Right hindlimb (tissue), 1 donor: ENCODE measurements around the gene CLCNKB.
"Not testable (repeated sequence)": the region's sequence is repeated elsewhere in the genome, so short reads cannot be mapped to it uniquely, and the experiment has no call there.

Experiments
- DNase-seq: peaks from one replicate; pipeline ENCODE4 v3.0.0-alpha.2; 2018

Gene CLCNKB

DNA sequence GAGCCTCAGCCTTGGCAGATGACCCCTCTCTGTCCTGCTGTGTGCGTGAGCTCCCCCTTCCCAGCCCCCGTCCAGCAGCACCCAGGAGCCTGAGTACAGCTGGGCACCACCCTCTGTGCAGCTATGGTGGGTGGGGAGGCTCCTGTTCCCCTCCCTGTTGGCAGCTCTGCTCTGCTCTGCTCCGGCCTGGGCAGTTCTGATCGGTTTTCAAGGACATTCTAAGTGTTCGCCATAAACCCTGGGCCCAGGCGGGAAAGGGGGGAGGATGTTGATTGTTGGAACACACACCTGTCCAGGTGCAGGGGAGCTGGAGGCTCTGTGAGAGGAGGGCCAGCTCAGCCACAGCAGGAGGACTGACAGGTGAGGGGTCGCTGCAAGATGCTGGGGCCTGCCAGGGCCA, at the start of gene CLCNKB:
Gene CLCNKB (plus strand): TSS at position 262 of the 400 bp plus-strand sequence. CDS start 711 bp downstream, outside the sequence.
- DNase-seq: no peak

DNA sequence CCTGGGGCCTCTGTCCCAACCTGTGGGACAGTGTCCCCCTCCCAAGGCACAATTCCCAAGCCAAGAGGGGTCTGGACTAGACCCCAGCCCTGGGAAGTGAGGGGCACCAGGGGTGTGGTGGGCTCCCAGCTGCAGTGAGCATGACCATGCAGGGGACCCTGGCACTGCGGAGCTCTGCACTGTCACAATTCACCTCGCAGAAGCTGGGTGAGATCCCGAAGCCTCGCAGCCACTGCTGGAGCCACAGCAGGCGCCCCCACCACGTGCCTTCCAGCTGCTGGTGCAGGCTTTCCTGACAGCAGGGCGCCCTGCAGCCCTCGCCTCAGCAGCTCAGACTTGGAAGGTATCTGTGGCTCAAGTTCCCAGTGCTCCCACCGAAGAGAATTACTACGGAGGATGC, 49.5 kb upstream of the CLCNKB start:
- no peak for DNase-seq

DNA sequence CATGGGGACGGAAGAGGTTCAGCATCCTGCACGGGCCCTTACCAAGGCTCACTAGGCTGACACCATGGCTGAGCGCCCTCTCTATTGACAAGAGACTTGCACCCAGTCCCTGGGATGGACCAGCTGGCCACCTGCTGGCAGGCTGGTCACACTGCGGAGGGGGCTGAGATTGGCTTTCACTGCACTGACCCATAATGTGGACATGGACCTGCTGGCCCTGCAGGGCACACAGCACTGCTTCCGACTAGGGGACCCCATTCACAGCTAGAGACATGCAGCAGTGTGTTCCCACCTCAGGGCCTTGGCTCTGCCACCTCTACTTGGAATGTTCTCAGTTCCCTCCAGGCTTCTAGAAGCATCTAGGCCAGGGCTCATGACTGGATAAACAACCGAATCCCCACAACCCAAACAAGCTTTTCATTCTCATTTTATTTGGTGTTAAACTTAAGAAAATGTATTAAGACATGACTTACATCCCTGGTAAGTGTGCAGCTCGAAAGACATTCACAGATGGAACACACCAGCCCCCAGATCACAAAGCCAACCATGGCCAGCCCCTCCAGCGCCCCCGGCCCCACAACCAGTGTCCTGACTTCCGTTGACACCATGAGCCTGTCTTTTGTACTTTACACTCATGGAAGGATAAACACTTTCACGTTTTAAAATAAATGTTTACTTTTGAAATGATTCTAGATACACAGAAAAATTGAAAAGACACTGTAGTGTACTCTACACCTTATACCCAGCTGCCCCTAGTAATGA, 48.8 kb upstream of the CLCNKB start:
- DNase-seq: peak; percentile 56

DNA sequence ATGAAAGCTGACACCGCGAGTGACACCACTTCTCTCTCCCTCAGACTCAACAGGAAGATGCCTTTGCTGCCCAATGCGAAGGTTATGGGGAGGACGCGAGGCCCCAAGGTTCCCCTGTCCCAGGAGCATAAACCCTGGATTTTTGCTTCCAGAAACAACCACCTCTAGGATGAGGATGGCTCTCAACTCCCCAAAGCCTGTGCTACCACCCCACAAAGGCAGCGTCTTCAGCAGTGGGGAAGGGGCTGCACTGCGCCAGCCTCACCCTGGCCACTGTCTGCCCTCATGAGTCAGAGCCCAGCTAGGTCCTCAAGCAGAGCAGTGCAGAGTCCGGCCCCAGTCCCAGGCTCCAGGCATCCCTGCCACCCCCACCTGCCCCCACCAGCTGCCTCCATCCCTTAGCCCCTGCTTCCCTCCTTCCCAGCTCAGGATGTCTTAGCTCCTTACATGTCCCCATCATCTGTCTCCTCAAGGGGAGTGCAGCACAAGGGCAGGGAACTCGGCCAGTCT, 46.5 kb upstream of the CLCNKB start:
- no peak for DNase-seq

DNA sequence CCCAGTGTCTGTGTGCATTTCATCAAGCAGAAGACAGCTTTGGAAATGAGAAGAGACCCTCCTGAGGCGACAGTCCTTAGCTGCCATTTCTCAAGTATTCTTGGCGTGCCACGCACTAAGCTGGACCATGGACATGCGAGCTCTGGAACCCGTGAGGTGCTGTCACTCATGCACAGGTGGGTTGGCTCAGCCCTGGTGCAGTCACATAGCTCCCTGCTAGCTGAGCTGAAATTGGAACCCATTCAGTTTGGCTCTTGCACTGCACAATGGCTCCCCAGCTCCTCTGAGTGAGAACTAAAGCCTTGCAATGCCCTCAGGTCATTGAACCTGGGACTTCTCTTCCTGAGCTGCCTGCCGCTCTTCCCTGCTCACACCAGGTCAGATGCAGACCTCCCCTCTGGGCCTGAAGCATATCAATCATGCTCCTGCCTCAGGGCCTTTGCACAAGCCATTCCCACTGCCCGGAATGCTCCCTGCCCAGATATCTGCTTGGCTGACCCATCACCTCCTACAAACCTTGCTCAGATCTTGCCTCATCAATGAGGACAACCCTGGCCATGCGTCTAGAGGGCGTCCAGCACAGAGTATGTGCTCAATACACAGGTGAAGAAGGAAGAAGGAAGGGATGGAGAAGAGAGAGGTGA, 45.8 kb upstream of the CLCNKB start:
- no peak for DNase-seq

DNA sequence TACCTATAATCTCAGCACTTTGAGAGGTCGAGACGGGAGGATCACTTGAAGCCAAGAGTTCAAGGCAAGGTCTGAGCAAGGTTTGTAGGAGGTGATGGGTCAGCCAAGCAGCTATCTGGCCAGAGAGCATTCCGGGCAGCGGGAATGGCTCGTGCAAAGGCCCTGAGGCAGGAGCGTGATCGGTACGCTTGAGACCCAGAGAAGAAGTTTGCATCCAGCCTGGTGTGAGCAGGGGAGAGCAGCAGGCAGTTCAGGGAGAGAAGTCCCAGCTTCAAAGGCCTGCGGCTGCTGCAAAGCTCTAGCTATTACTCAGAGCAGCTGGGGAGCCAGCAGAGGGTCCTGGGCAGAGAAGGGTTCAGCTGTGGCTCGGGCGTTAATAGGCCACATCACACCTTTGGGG, 44.7 kb upstream of the CLCNKB start:
- DNase-seq: no peak

DNA sequence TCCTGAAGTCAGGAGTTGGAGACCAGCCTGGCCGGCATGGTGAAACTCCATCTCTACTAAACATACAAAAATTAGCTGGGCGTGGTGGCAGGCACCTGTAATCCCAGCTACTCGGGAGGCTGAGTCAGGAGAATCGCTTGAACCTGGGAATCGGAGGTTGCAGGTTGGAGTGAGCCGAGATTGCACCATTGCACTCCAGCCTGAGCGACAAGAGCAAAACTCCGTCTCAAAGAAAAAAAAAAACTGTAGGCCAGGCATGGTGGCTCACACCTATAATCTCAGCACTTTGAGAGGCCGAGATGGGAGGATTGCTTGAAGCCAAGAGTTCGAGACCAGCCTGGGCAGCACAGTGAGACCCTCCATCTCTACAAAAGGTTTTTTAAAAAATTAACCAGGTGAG, 42.3 kb upstream of the CLCNKB start:
- DNase-seq: not testable (repeated sequence)

DNA sequence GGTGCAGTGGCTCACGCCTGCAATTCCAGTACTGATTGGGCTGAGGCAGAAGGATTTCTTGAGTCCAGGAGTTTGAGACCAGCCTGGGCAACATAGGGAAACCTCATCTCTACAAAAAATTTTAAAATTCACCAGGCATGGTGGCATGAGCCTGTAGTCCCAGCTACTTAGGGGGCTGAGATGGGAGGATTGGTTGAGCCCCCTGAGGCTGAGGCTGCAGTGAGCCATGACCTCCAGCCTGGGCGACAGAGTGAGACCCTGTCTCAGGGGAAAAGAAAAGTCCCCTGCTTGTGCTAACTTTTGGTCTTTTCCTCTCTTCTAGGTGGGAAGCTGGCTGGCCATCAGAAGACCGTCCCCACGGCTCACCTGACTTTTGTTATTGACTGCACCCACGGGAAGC, 38.0 kb upstream of the CLCNKB start:
- DNase-seq: no peak

DNA sequence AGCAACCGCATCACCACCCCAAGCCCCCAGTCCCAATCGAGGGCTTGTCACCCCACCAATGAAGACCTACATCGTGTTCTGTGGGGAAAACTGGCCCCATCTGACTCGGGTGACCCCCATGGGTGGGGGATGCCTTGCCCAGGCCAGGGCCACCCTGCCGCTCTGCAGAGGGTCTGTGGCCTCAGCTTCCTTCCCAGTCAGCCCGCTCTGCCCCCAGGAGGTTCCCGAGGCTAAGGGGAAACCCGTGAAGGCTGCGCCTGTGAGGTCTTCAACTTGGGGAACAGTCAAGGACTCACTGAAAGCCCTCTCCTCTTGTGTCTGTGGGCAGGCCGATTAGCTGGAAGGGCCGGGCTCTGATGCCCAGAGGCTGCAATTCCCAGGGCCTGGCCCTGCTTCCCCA, 37.6 kb upstream of the CLCNKB start:
- no peak for DNase-seq

DNA sequence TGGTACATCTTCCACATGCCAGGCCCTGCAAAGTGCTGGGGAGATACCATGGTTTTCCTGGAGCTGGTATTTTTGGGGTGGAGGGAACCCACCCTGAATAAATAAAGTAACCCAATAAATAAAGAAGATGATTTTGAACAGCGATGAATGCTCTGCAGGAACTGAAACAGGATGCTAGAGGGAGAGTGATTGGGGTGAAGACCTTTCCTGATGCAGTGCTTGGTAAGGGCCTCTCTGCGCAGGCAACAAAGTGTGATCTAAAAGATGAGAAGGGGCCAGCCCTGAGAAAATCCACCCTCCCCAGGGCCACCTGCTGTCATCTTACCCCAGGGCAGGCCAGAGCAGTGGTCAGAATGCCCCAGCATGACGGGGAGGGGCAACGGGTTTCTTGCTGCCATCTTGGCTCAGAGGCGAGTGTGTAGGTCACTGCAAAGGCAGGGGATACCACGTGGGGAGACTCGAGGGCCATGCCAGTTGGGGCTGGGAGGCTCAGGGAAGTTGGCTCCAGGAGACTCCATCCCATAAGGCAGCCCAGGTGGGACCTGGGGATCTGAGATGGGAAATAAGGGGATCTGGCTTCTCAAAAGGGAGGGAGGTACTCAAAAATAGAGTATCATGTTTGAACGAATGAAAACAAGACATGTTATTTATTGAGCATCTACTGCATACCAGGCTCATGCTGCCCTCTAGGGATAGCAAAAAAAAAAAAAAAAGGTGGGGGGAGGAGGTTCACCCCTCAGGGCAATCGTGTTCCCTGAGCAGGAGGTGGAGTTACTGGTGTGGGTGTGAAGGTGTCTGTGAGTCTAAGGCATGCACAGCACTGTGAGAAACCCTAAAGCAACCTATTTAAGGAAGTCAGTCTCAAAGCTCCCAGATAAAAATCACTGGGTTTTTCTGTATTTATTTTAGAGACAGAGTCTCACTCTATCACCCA, 36.8 kb upstream of the CLCNKB start:
- DNase-seq: no peak

DNA sequence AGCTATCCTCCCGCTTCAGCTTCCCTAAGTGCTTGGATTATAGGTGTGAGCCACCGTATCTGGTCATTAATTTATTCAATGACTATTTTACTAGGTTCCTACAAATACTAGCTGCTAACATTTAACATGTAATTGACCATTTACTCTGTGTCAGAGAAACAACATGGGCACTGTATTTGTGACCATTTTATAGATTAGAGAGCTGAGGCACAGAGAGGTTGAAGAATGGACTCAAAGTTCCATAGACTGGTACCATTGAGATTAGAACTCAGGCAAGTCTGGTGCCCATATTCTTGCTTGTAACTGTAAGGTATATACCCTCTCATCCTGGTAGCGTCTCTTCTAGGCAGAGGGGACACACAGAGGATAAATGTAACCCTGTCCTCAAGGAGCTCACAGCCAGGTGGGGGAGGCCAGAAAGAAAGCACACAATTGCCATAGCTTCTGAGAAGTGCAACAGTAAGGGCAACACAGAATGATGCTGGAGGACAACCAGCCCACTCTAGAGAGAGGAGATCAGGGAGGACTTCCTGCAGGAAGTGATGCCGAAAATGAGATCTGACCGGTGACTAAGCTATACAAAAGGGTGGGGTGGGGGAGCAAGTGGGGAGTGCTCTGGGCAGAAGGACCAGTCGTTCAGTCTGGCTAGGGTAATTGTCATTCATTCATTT, 35.8 kb upstream of the CLCNKB start:
- no peak for DNase-seq

DNA sequence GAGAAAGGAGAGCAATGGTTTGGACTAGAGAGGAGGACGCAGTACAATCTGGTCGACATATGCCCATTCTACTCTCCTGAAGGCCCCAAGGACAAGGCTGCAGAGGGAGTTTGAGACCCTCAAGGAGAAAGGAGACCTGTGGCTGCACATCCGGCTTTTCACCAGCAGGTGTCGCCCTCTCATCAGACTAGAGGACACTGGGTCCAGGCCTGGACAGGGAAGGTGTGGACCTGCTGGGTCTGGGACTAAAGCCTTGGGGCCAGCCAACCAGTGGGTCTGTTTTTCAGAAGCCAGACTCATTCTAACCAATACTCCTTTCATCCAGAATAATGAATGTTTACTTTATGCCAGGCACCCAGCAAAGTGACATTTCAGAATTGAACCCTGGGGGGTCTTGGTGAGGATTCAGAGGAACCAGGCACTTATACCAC, 34.5 kb upstream of the CLCNKB start:
- peak; percentile 82 for DNase-seq

DNA sequence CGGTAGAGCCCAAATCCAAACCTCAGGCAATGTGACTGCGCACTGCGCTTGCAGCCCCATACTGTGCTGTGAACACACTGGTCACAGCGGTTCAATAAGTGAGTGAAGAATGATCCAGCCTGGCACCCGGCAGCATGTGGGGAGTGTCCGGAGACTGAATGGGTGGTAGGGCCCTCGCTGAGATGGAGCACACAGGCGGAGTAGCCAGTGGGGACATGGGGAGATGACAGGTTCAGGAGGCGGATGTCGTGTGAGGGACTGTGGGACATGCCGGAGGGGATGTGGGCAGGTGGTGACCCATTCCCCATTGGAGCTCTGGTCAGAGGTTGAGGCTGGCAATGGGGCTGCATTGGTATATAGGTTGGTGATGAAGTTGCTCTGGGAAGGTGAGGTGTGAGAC, 33.9 kb upstream of the CLCNKB start:
- DNase-seq: no peak

DNA sequence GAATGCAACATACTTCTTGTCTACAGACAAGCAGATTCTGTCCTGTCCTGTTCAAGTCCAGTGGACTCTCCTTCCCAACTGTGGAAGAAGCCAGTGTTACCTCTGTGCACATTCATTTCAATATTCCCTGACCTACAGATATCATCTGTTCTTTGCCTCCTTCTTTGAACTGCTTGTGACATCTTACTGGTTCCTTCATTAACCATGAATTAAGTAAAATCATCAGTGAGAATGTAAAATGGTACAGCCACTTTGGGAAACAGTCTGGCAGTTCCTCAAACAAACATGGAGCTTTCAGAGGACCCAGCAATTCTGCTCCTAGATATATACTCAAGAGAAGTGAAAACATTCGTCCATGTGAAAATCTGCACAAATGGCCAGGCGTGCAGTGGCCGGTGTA, 32.7 kb upstream of the CLCNKB start:
- no peak for DNase-seq

DNA sequence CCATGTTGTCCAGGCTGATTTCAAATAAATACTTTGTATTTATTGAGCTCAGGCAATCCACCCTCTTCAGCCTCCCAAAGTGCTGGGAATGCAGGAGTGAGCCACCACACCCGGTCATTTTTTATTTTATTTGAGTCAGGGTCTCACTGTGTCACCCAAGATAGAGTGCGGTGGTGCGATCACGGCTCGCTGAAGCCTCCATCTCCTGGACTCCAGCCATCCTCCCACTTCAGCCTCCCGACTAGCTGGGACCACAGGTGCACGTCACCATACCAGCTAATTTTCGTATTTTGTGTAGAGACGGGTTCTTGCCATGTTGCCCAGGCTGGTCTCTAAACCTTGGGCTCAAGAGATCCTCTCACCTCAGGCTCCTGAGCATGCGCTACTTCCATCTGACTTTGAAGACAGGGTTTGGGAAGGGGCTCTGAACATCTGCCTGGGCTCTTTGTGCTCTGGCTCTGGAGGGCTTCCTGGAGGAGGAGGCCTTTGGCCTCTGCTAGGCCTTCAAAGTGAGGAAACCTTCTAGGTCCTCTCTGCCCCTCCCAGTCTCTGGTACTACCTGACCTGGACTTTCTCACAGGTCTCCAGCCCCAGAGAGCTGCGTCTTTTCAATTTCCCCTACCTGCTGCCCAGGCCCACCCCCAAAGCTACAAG, 31.5 kb upstream of the CLCNKB start:
- no peak for DNase-seq

DNA sequence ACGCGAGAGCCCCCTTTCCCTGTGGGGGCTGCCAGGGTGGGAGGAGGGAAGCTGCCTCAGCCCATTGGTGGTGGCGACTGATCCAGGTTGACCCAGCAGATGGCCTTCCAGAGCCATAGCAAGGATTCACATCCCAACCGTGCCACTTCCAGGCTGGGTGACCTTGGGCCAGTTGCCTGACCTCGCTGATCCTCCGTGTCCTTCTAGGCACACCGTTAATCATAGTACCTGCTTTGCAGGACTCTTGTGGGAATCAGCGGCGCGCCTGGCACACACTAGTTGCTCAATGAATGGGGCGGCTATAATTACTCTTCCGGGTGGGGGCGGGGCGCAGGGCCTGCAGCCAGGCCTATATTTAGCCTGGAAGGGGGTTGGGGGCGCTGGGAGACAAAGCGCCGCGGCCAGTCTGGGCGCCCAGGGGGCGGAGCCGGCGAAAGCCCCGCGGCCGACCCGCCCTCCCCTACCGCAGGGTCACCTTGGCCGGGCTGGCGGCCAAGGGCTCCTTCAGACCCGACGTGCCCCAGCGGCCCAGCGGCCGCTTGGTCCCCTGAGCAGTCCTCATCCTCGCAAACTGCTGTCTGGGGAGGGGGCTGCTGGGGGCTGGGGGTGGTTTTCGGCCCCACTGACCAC, 30.9 kb upstream of the CLCNKB start:
- DNase-seq: peak; percentile 80

DNA sequence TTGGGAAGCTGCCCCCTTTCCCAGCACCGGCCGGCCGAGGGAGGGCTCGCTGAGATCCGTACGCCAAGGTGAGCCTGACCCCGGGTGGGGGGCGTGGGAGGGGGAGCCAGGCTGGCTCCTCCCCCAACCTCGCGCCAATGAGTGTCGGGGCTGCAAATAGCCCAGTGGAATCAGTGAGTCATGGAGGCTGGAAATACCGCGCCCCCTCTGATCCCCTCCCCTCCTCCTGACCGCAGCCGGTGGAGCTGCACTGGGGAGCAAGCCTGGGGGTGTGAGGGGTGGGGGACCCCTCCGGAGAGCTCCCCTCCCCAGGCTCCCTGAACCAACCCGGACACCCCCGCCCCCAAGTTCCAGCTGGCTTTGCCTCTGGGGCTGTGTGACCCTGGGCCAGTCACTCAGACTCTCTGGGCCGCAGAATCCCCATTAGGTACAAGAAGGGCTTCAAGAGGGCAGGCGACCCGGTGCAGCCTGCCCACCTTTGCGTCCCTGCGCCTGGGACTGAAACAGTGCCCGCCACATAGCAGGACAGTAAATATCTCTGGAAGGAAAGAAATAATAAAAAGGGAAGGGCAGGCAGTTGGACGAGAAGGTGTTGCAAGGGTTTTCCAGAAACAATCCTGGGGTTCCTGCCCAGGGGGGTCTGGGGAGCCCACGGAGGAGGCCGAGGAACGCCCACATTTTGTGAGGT, 30.2 kb upstream of the CLCNKB start:
- peak; percentile 80 for DNase-seq

DNA sequence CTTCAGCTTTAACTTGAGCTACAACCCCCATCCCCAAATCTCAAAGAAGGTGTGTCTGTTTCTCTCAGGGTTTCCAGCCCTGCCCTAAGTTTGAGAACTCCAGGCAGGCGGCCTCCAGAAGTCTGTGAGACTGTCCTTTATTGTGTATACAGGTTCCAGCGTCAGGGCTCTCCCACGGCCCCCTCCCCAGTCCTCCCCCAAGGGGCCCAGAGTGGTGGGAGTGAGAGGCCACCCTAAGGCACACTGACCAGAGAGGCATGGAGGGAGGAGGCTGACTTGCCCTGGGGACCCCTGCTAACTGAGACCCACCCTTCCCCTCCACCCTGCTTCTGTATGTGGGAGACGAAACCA, 29.7 kb upstream of the CLCNKB start:
- no peak for DNase-seq

DNA sequence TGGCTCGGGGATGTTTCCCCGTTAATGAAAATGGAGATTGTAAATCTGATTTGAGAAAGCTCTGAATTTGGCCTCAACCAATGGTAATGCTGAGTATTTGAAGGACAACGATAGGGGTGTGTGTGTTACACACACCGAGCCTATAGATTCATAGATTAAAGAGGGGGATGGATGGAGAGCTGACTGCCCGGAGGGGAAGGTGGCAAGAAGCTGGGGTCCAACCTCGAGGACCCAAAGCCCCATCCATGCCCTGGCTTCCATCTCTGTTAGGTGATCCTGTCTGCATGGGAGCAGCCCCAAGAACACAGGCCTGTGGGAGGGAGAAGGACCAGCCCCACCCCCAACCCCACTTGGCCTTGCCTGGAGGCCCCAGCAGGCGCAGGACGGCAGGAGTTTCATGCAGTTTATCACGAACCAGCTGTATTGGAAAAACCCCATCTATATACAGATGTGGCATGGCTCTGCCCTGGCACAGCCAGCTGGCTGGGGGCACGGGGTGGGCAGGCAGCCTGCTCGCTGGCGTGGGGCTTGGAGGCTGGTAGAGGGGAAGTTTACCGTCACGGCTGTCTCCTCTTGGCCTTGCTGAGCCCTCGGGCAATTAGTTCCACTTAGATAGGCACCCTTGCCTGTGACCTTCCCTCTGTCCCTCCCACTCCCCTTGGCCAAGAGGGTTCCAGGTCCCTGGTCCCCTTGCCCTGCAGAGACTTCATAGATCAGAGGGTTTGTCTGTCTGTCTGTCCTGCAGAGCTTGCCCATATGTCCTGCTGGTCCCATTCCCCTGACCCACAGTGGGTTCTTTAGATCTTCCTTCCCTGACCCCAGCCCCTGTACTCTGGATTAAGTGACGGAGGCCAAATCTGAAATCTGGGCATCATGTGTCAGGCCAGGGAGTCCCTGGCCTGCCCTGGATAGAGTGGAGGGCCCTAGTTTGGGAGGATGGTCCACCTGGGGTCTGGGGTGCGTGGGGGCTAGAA, 28.8 kb upstream of the CLCNKB start:
- peak; percentile 66 for DNase-seq

DNA sequence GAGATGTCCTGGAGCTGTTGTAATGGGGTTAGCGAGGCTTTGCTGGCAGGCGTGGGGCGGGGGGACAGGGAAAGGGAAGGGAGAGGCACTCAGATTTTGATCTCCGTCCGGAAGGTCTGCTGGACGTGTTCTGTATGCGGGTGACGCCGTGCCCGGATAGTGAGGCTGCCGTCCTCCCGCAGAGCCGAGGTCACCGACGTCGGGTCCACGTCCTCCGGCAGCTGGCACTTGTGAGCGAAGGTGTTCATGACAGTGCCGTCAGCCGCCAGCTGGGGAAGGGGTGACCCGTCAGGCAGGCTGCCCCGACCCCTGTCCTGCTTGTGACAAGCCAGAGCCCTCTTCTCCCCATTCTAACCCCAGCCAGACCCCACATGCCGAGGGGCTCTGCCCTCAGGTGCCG, 28.1 kb upstream of the CLCNKB start:
- no peak for DNase-seq
